Mesenchymal stem cell (in vitro differentiated cells and primary cell): ENCODE data around the gene RHEX.

ENCODE experiments used
- DNase-seq: peaks from one replicate; pipeline ENCODE4 v3.0.0-alpha.2; 2013
- H2AFZ ChIP-seq: one replicate; pipeline ENCODE4 v1.6.1; 2013; ENCODE audit warnings: low read depth, mild to moderate bottlenecking, control low read depth, inconsistent platforms, low read length, moderate library complexity
- H2AK5ac ChIP-seq: 2 replicates; pipeline ENCODE4 v1.6.1; 2013; ENCODE audit warnings: low read length, moderate library complexity, mild to moderate bottlenecking, inconsistent platforms; ENCODE audit not compliant: severe bottlenecking
- H2BK120ac ChIP-seq: one replicate; pipeline ENCODE4 v1.6.1; 2013; ENCODE audit warnings: low read depth, mild to moderate bottlenecking, inconsistent platforms, low read length, moderate library complexity
- H2BK12ac ChIP-seq, 2 experiments: one replicate each; pipeline ENCODE4 v1.6.1; 2013; ENCODE audit warnings: inconsistent platforms in 2 of 2, low read length in 2 of 2, mild to moderate bottlenecking in 2 of 2, moderate library complexity in 2 of 2, control low read depth in 1 of 2
- H2BK15ac ChIP-seq: one replicate; pipeline ENCODE4 v1.6.1; 2013; ENCODE audit warnings: mild to moderate bottlenecking, low read depth, inconsistent platforms; ENCODE audit not compliant: poor library complexity, severe bottlenecking
- H2BK5ac ChIP-seq: 2 replicates; pipeline ENCODE4 v1.6.1; 2013; ENCODE audit warnings: low read depth, mild to moderate bottlenecking, low read length, control low read depth, inconsistent platforms; ENCODE audit not compliant: poor library complexity, severe bottlenecking
- H3K14ac ChIP-seq, 2 experiments: one replicate each; pipeline ENCODE4 v1.6.1; 2013; ENCODE audit warnings: inconsistent platforms in 2 of 2, low read length in 2 of 2, control low read depth in 1 of 2, mild to moderate bottlenecking in 1 of 2, moderate library complexity in 1 of 2
- H3K18ac ChIP-seq, 2 experiments: one replicate each; pipeline ENCODE4 v1.6.1; 2013; ENCODE audit warnings: inconsistent platforms in 2 of 2, low read length in 2 of 2, control low read depth in 1 of 2, low read depth in 1 of 2, mild to moderate bottlenecking in 1 of 2
- H3K23ac ChIP-seq, 2 experiments: one replicate each; pipeline ENCODE4 v1.6.1; 2013; ENCODE audit warnings: inconsistent platforms in 2 of 2, low read length in 2 of 2, mild to moderate bottlenecking in 2 of 2, moderate library complexity in 2 of 2, control low read depth in 1 of 2
- H3K27ac ChIP-seq: 2 replicates; pipeline ENCODE4 v1.5.1; 2013; ENCODE audit warnings: mild to moderate bottlenecking, moderate library complexity, low read length, control low read depth, inconsistent platforms; ENCODE audit not compliant: poor library complexity, severe bottlenecking
- H3K27me3 ChIP-seq, 2 experiments: 2 replicates each; pipeline versions ENCODE4 v1.6.1 to v1.7.0; 2013; ENCODE audit warnings: low read length in 2 of 2, mild to moderate bottlenecking in 2 of 2, moderate library complexity in 2 of 2, control low read depth in 1 of 2, inconsistent platforms in 1 of 2; ENCODE audit not compliant: control insufficient read depth in 1 of 2, insufficient read depth in 1 of 2
- H3K36me3 ChIP-seq, 2 experiments: 2 replicates each; pipeline versions ENCODE4 v1.6.1 to v1.7.0; 2013; ENCODE audit warnings: low read length in 2 of 2, control low read depth in 1 of 2, inconsistent platforms in 1 of 2, low read depth in 1 of 2, mild to moderate bottlenecking in 1 of 2; ENCODE audit not compliant: insufficient read depth in 2 of 2, control insufficient read depth in 1 of 2
- H3K4ac ChIP-seq, 2 experiments: one replicate each; pipeline ENCODE4 v1.6.1; 2013; ENCODE audit warnings: inconsistent platforms in 2 of 2, low read length in 2 of 2, mild to moderate bottlenecking in 2 of 2, moderate library complexity in 2 of 2, control low read depth in 1 of 2, low read depth in 1 of 2
- H3K4me1 ChIP-seq: 2 replicates; pipeline ENCODE4 v1.6.1; 2013; ENCODE audit warnings: low read depth, low read length, control low read depth; ENCODE audit not compliant: control insufficient read depth, insufficient read depth
- H3K4me2 ChIP-seq: 2 replicates; pipeline ENCODE4 v1.6.1; 2013; ENCODE audit warnings: low read length, mild to moderate bottlenecking, inconsistent platforms; ENCODE audit not compliant: poor library complexity, severe bottlenecking
- H3K4me3 ChIP-seq, 2 experiments: 2 replicates each; pipeline versions ENCODE4 v1.5.1 to v1.7.0; 2013; ENCODE audit warnings: low read length in 2 of 2, mild to moderate bottlenecking in 2 of 2, control low read depth in 1 of 2, low read depth in 1 of 2; ENCODE audit not compliant: insufficient read depth in 1 of 2
- H3K79me1 ChIP-seq: replicated peaks from 2 replicates; pipeline ENCODE4 v1.6.1; 2013; ENCODE audit warnings: mild to moderate bottlenecking, control low read depth, low read length, inconsistent platforms; ENCODE audit not compliant: poor library complexity, severe bottlenecking
- H3K9ac ChIP-seq: 2 replicates; pipeline ENCODE4 v1.7.0; 2013; ENCODE audit warnings: mild to moderate bottlenecking, low read length, moderate library complexity
- H3K9me3 ChIP-seq: 2 replicates; pipeline ENCODE4 v1.7.0; 2013; ENCODE audit warnings: mild to moderate bottlenecking, low read length; ENCODE audit not compliant: control insufficient read depth
- H4K8ac ChIP-seq: one replicate; pipeline ENCODE4 v1.6.1; 2013; ENCODE audit warnings: inconsistent platforms, mild to moderate bottlenecking, low read length, moderate library complexity
- H4K91ac ChIP-seq: one replicate; pipeline ENCODE4 v1.6.1; 2013; ENCODE audit warnings: mild to moderate bottlenecking, low read length, inconsistent platforms
- WGBS: methylation state at CpG from one replicate; pipeline ENCODE4 v1.1.7; 2013; ENCODE audit warnings: mixed read lengths; 5-methylcytosine and 5-hydroxymethylcytosine counted together

The RHEX gene

DNA sequence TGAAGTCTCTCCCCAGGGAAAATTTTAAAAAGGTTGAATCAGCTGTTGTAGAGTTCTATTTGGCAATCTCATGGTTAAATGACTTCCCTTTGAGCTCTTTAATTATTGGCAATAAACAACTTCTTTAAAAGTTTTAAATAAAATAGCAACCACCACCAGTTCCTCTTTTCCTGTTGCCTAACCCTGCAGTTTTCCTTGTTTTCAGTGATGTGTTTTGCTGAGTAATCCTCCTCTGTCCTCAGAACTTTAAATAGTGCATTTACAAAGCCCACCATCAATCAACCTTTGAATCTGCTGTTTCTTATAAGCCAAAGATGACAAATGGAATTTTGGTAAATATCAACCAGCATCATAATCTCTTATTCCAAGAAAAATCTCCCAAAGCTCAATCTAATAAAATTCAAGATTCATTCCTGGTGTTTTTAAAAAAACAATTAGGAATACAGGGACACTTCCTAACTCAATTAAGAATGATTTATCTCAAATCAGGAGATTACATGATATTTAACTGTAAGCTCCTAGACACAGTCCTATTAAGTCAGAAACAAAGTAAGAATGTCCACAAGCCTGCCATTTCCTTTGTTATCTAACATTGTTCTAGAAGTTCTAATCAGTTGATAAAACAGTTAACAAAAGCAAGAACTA lies 49.4 kb downstream of the RHEX start:
- H3K4me2 ChIP-seq, result no peak overlapping the region
- H2BK15ac ChIP-seq, result no peak overlapping the region
- no peak overlapping the region for H3K18ac ChIP-seq
- no peak overlapping the region for H2BK120ac ChIP-seq
- H2AK5ac ChIP-seq, result no peak overlapping the region
- no peak overlapping the region for H3K9ac ChIP-seq
- H4K91ac ChIP-seq, result no peak overlapping the region
- no peak overlapping the region for H2BK12ac ChIP-seq
- H2BK5ac ChIP-seq, result no peak overlapping the region
- no peaks in the 10 kb centered on the region for H3K4me1 ChIP-seq
- H2AFZ ChIP-seq, result no peak overlapping the region
- H3K9me3 ChIP-seq, result no peaks in the 10 kb centered on the region
- H3K27me3 ChIP-seq, result peaks cover 0 to 20% of the 10 kb centered on the region in 2 experiments
- no peak overlapping the region for H3K27ac ChIP-seq
- no peak for DNase-seq
- no peak overlapping the region for H3K14ac ChIP-seq
- H3K79me1 ChIP-seq, result peaks cover 8% of the 10 kb centered on the region
- H3K36me3 ChIP-seq, result peaks cover 0 to 48% of the 10 kb centered on the region in 2 experiments
- no peak overlapping the region for H3K4me3 ChIP-seq
- no peak overlapping the region for H4K8ac ChIP-seq
- H3K4ac ChIP-seq, result no peak overlapping the region
- no peak overlapping the region for H3K23ac ChIP-seq

DNA sequence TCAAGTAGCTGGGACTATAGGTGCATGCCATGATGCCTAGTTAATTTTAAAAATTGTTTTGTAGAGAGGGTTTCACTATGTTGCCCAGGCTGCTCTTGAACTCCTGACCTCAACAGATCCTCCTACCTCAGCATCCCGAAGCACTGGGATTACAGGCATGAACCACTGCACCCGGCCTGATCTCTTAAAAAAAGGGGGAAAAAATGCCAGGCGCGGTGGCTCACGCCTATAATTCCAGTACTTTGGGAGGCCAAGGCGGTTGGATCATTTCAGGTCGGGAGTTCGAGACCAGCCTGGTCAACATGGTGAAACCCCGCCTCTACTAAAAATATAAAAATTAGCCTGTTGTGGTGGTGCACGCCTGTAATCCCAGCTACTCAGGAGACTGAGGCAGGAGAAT lies 51.0 kb downstream of the RHEX start:
- Histone ChIP-seq H3K14ac (no peak overlapping the region), H3K27me3 (peaks cover 0 to 8% of the 10 kb centered on the region in 2 experiments), H3K27ac (no peak overlapping the region), H4K91ac (no peak overlapping the region), H2BK5ac (no peak overlapping the region), H2BK12ac (no peak overlapping the region), H3K4me2 (no peak overlapping the region), H3K36me3 (peaks cover 0 to 37% of the 10 kb centered on the region in 2 experiments), H2BK120ac (no peak overlapping the region), H3K9ac (no peak overlapping the region), H3K9me3 (no peaks in the 10 kb centered on the region), H2BK15ac (no peak overlapping the region), H3K23ac (no peak overlapping the region), H3K4ac (no peak overlapping the region), H3K18ac (no peak overlapping the region), H2AFZ (no peak overlapping the region), H3K4me1 (no peaks in the 10 kb centered on the region), H4K8ac (no peak overlapping the region), H2AK5ac (no peak overlapping the region), H3K4me3 (no peak overlapping the region), H3K79me1 (peaks cover 8% of the 10 kb centered on the region)
- WGBS, result 95% methylated on average over 10 of the region's 10 CpGs
- DNase-seq, result no peak

- Histone ChIP-seq H3K27me3 (peaks cover 0 to 9% of the 10 kb centered on the region in 2 experiments), H2BK5ac (no peak overlapping the region), H3K23ac (no peak overlapping the region), H4K91ac (no peak overlapping the region), H2BK120ac (no peak overlapping the region), H3K4ac (no peak overlapping the region), H2AK5ac (no peak overlapping the region), H3K27ac (no peak overlapping the region), H3K4me1 (peaks cover 1% of the 10 kb centered on the region), H2BK15ac (no peak overlapping the region), H3K9ac (no peak overlapping the region), H3K14ac (no peak overlapping the region), H2AFZ (no peak overlapping the region), H3K36me3 (peaks cover 0 to 22% of the 10 kb centered on the region in 2 experiments), H2BK12ac (no peak overlapping the region), H4K8ac (no peak overlapping the region), H3K4me3 (no peak overlapping the region), H3K9me3 (no peaks in the 10 kb centered on the region), H3K4me2 (no peak overlapping the region), H3K18ac (no peak overlapping the region), H3K79me1 (peaks cover 6% of the 10 kb centered on the region)
- WGBS, result 72% methylated on average over 4 of the region's 4 CpGs
- DNase-seq, result no peak
Measured at GRCh38 chr1:206105464-206105995, 52.6 kb downstream of the RHEX start.

DNA sequence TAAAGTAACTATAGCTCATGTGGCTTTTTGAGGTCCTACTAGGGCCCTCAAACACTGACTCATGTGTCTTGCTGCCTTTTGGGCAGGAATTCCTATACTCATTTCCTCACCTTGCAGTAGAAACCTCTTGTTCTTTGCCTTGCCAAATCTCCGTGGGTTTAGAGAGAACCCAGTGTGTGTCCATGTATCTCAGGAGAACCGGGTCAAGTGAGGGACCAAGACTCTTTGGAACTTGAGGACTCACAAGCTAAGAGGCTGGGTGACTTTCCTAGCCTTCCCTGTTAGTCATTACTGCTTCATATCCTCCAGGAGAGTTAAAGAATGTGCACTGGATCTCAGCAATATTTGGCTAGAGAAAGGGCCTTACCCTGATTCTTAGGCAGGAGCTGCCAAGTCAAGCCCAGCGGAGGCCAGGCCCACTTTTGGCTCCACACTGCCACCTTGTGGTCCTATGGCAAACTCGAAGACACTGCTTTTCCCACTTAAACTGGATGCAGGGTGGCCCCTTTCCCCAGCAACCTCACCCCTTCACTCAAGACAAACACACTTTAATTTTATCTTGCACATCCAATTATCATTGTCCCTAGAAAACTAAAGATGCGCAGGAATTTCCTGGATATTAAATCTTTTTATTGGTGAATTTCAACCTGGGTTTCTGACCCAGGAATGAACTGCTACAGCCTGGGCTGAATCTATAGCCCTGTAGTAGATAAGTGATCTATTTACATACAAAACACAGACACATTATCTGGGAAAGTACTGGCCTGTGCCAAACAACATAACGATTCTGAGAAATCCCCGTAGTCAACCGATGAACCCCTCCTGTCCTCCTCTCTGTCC lies 53.6 kb downstream of the RHEX start:
- Histone ChIP-seq H2BK12ac (no peak overlapping the region), H2BK15ac (no peak overlapping the region), H3K9me3 (no peaks in the 10 kb centered on the region), H3K4me2 (no peak overlapping the region), H4K91ac (no peak overlapping the region), H3K18ac (no peak overlapping the region), H3K9ac (peak overlapping the region; percentile 13), H3K27me3 (peaks cover 0 to 4% of the 10 kb centered on the region in 2 experiments), H2AFZ (no peak overlapping the region), H2BK5ac (no peak overlapping the region), H3K23ac (no peak overlapping the region), H2AK5ac (no peak overlapping the region), H2BK120ac (no peak overlapping the region), H3K4ac (no peak overlapping the region), H3K14ac (no peak overlapping the region), H3K27ac (no peak overlapping the region), H3K4me1 (peaks cover 1% of the 10 kb centered on the region), H3K4me3 (no peak overlapping the region), H4K8ac (no peak overlapping the region), H3K36me3 (peaks cover 0 to 13% of the 10 kb centered on the region in 2 experiments), H3K79me1 (no peaks in the 10 kb centered on the region)
- peak; percentile 67 for DNase-seq
- 57% methylated on average over 7 of the region's 8 CpGs for WGBS
